GM13977 (cell line): ENCODE measurements around the gene CATSPERZ.
"Not testable (repeated sequence)": the region's sequence is repeated elsewhere in the genome, so short reads cannot be mapped to it uniquely, and the experiment has no call there.

Experiments
- DNase-seq: peaks from one replicate; pipeline ENCODE4 v3.0.0; 2012; ENCODE audit warnings: low spot score
- in situ Hi-C: fragments of 300-500 bp; cut with MboI; formaldehyde crosslinking; loops from one replicate; pipeline ENCODE4 v1.12.0; 2022; ENCODE audit warnings: low sequenced_read_pairs, low pct_unique_long_range_greater_than_20kb, mixed read lengths, inconsistent platforms; ENCODE audit not compliant: unreplicated experiment
- TF ChIP-seq, protein P1 (sequence below): IDR thresholded peaks from 2 replicates; pipeline ENCODE4 v1.5.1; 2012; ENCODE audit warnings: mild to moderate bottlenecking, control low read depth; ENCODE audit not compliant: insufficient read depth; ENCODE audit errors: extremely low read depth, missing control alignments

Gene CATSPERZ

GRCh38 chr11:64318766-64319761 is 18.9 kb downstream of the CATSPERZ start:
- TF ChIP-seq, protein P1, sequence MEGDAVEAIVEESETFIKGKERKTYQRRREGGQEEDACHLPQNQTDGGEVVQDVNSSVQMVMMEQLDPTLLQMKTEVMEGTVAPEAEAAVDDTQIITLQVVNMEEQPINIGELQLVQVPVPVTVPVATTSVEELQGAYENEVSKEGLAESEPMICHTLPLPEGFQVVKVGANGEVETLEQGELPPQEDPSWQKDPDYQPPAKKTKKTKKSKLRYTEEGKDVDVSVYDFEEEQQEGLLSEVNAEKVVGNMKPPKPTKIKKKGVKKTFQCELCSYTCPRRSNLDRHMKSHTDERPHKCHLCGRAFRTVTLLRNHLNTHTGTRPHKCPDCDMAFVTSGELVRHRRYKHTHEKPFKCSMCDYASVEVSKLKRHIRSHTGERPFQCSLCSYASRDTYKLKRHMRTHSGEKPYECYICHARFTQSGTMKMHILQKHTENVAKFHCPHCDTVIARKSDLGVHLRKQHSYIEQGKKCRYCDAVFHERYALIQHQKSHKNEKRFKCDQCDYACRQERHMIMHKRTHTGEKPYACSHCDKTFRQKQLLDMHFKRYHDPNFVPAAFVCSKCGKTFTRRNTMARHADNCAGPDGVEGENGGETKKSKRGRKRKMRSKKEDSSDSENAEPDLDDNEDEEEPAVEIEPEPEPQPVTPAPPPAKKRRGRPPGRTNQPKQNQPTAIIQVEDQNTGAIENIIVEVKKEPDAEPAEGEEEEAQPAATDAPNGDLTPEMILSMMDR: no peak
- in situ Hi-C loops: no loop called here
- no peak for DNase-seq

GRCh38 chr11:64320556-64320955 is 20.4 kb downstream of the CATSPERZ start:
- TF ChIP-seq, protein P1: no peak
- in situ Hi-C loops: no loop called here
- DNase-seq: no peak

DNA sequence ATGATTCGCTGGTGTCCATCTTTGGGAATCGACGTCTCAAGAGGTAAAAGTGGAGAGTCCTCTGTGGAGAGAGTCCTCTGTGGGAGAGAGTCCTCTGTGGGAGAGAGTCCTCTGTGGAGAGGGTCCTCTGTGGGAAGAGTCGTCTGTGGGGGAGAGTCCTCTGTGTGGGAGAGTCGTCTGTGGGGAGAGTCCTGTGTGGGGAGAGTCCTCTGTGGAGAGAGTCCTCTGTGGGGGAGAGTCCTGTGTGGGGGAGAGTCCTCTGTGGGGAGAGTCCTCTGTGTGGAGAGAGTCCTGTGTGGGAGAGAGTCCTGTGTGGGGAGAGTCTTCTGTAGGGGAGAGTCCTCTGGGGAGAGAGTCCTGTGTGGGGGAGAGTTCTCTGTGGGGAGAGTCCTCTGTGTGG is 20.9 kb downstream of the CATSPERZ start:
- in situ Hi-C loops: no loop called here
- TF ChIP-seq, protein P1: no peak
- DNase-seq: no peak

DNA sequence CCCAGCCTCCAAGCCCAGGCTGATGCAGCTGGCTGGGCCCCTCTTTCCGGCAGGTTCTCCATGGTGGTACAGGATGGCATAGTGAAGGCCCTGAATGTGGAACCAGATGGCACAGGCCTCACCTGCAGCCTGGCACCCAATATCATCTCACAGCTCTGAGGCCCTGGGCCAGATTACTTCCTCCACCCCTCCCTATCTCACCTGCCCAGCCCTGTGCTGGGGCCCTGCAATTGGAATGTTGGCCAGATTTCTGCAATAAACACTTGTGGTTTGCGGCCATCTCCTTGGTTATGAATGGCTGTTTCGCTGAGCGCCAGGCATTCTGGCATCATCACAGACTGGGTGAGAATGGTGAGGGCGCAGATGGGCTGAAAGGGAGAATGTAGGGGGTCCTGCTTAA is 21.4 kb downstream of the CATSPERZ start:
- in situ Hi-C loops: no loop called here
- no peak for DNase-seq
- TF ChIP-seq, protein P1: no peak

- TF ChIP-seq, protein P1: no peak
- DNase-seq: no peak
- in situ Hi-C loops: no loop called here
These were observed 22.7 kb downstream of the CATSPERZ start for GRCh38 chr11:64322925-64323260.

GRCh38 chr11:64323373-64323772 is 23.2 kb downstream of the CATSPERZ start:
- in situ Hi-C loops: no loop called here
- DNase-seq: no peak
- TF ChIP-seq, protein P1: no peak

DNA sequence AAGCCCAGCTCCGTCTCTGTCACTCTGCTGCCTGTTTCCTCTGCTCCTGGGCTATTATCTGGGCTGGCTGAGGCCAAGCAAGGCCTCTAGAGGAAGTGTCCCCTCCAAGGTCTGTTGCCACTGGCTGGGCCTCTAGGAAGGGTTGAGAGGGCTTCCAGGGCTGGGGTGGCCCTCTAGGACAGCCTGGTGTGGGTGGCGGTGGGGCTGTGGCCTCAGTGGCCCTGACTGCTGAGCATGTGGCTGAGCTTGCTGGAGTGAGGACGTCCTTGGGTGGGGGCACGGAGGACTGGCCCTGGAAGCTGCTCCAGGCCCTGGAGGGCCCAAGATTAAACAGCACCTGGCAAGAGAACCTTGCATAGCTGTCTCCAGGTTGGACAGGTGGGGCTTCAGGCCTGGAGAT is 23.8 kb downstream of the CATSPERZ start:
- in situ Hi-C loops, DNase-seq: not testable (repeated sequence)
